ENCODE results near the gene SELENOP. TPM values are rescaled to one million over a fixed set of nuclear protein-coding genes. Genes with fewer than 3 reads are reported as not detected.
A peak's percentile ranks its signal among the peaks of the same experiment; 100 is the strongest.

Gene SELENOP
- total RNA-seq, 4 donors from 2014 or later: 119 to 284 (median 180) TPM

DNA sequence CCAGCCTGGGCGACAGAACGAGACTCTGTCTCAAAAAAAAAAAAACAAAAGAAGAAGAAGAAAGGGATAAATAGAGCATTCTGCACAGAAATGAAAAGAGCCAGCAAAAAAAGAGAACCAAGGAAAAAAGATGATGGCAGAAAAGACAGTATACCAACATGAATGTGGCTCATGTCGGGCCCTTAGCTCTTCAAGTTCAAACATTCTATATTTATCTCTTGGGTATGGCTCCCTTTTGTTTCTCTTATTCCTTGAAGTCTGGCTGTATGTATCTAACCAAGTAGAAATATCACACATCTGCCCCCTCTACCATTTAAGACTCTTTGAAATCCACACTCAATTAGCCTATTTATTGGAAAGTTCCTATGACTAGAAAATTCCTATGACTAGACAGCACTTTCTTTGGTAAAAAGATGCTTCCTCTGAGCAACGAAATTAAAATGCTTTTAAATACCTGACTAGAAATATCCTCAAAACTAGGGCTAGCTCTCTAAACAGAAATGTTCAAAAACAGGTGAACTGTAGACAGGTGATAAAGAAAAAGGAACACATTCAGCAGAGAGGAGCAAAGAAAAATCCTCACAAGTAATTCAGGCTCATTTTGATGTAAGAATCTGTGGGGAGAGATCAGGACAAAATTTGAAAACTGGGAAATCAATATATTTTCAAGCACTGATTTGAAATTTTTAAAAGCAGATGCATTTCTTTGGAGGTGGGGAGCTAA is 2.6 kb downstream of the SELENOP start:
- no peaks in the 10 kb centered on the region for H3K27me3 ChIP-seq
- peaks cover 0 to 38% (median 17%) of the 10 kb centered on the region in 4 donors for H3K36me3 ChIP-seq
- TF ChIP-seq, protein P1, sequence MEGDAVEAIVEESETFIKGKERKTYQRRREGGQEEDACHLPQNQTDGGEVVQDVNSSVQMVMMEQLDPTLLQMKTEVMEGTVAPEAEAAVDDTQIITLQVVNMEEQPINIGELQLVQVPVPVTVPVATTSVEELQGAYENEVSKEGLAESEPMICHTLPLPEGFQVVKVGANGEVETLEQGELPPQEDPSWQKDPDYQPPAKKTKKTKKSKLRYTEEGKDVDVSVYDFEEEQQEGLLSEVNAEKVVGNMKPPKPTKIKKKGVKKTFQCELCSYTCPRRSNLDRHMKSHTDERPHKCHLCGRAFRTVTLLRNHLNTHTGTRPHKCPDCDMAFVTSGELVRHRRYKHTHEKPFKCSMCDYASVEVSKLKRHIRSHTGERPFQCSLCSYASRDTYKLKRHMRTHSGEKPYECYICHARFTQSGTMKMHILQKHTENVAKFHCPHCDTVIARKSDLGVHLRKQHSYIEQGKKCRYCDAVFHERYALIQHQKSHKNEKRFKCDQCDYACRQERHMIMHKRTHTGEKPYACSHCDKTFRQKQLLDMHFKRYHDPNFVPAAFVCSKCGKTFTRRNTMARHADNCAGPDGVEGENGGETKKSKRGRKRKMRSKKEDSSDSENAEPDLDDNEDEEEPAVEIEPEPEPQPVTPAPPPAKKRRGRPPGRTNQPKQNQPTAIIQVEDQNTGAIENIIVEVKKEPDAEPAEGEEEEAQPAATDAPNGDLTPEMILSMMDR (IDR thresholded peaks at IDR 0.05): no peak
- TF ChIP-seq POLR2AphosphoS5 (IDR thresholded peaks at IDR 0.05) (no peak), EP300 (IDR thresholded peaks at IDR 0.05) (no peak), POLR2A (IDR thresholded peaks at IDR 0.05; ENCODE audit: low read depth) (no peak)
- intact Hi-C loops (cut with DNase I): no loop called here
- H3K27ac ChIP-seq (replicated peaks in 1 of 4): peak overlapping the region in 1 of 4 donors; percentile 26
- peaks cover 26 to 34% (median 28%) of the 10 kb centered on the region in 4 donors for H3K4me1 ChIP-seq
- no peak for DNase-seq (ENCODE audit: extremely low spot score)
- H3K4me3 ChIP-seq: peak overlapping the region; percentile 46 to 61 (median 54)
- H3K9me3 ChIP-seq: no peaks in the 10 kb centered on the region
- WGBS: 76% methylated on average over 4 of the region's 4 CpGs

DNA sequence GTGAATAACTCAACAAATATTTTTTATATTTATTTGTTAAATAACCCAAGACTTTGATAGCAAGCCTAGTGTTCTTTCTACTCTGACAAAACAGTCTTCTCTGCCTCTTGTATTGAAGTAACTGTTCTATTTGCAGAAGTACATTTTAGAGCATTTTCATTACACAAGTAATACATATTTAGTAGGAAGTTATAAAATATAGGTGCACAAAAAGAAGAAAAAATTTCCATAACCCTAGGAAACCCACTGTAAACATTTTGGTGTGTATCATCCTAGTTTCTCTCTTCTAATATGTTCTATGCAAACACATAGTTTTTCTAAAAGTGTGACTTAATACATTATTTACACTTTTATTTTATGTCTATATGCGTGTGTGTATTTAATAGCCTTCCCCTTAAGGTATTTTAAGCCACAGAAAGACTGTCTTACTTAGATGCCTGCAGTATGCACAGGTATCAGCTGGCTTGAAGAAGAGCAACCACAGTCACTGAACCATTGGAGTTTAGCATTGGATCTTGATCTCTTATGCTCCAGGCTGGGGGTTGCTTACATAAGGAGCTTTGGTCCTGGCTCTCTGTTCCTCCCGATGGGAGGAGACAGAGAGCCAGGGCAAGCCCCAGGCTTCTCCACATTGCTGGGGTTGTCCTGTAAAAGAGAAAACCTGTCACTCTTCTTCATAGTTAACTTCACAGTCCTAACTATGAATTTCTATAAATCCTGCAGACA is 3.8 kb downstream of the SELENOP start:
- Histone ChIP-seq H3K4me1 (peaks cover 26 to 31% (median 26%) of the 10 kb centered on the region in 4 donors), H3K9me3 (no peaks in the 10 kb centered on the region), H3K27ac (replicated peaks in 1 of 4) (peak overlapping the region in 1 of 4 donors; percentile 26), H3K36me3 (peaks cover 0 to 50% (median 23%) of the 10 kb centered on the region in 4 donors), H3K4me3 (peak overlapping the region; percentile 46 to 61 (median 54)), H3K27me3 (no peaks in the 10 kb centered on the region)
- no peak for DNase-seq (ENCODE audit: extremely low spot score)
- TF ChIP-seq POLR2AphosphoS5 (IDR thresholded peaks at IDR 0.05) (no peak), POLR2A (IDR thresholded peaks at IDR 0.05; ENCODE audit: low read depth) (no peak), EP300 (IDR thresholded peaks at IDR 0.05) (no peak)
- TF ChIP-seq, protein P1 (IDR thresholded peaks at IDR 0.05): no peak
- 73% methylated on average over 2 of the region's 2 CpGs for WGBS
- intact Hi-C loops (cut with DNase I): no loop called here

DNA sequence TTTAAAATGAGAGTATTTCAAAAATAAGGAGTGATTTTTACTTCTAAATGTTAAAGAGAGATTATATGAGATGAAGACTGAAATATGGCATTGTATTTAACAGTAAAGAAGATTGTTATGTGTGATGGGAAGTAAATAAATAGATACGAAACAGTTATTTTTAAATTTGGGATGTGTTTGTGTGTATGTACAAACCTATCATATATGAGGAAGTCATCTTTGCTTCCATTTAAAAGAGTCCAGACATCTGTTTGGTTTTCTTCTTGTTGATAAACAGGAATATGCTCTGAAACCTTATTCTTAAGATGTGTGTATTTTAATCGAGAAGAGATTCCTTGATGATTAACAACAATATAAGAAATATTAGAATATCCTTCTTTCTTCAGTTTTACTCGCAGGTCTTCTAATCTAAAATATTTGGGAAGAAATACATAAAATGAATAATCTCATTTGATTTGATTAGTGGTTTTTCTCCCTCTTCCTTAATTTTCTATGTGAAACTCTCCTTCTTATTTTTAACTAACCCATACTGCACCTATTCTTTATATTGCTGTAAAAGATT is 4.9 kb downstream of the SELENOP start:
- Histone ChIP-seq H3K4me3 (no peak overlapping the region), H3K9me3 (no peaks in the 10 kb centered on the region), H3K36me3 (peaks cover 0 to 61% (median 28%) of the 10 kb centered on the region in 4 donors), H3K4me1 (peaks cover 17 to 21% (median 20%) of the 10 kb centered on the region in 4 donors), H3K27ac (replicated peaks in 1 of 4) (no peak overlapping the region), H3K27me3 (no peaks in the 10 kb centered on the region)
- TF ChIP-seq POLR2A (IDR thresholded peaks at IDR 0.05; ENCODE audit: low read depth) (no peak), EP300 (IDR thresholded peaks at IDR 0.05) (no peak), POLR2AphosphoS5 (IDR thresholded peaks at IDR 0.05) (no peak)
- TF ChIP-seq, protein P1 (IDR thresholded peaks at IDR 0.05): no peak
- intact Hi-C loops (cut with DNase I): no loop called here
- DNase-seq (ENCODE audit: extremely low spot score): no peak
- WGBS: 82% methylated on average over 3 of the region's 3 CpGs

DNA sequence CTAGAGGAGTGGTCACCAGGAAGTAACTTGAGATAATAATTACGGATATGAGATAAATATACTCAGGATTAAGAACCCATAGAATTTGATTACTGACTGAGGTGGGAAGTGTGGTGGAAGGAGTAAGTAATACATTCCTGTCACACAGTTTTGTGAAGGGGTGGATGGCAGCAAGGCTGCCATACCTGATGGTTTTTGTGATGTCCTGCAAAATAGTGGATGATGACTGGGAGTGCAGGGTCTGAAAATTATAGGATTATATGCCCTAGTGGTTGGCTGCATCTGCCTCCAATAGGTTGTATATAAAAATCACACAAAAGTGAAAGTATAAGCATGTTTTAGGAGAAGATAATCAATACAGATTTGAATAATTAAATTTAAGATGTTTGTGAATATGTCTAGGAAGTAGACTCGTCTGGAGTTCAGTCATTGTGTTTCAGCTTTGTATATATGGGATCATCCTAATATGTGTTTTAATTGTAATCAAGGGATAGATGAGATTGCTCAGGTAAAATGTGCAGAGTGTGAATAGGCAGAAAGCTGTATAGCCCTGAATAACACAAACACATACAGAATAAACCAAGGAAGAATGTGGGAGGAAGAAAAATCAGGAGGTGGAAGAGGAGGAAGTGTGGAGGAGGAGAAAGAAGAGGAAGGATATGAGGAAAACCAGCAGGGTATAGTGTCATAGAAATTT is 5.5 kb downstream of the SELENOP start:
- Histone ChIP-seq H3K27me3 (no peaks in the 10 kb centered on the region), H3K9me3 (no peaks in the 10 kb centered on the region), H3K4me1 (peaks cover 17 to 21% (median 19%) of the 10 kb centered on the region in 4 donors), H3K36me3 (peaks cover 0 to 67% (median 32%) of the 10 kb centered on the region in 4 donors), H3K27ac (replicated peaks in 1 of 4) (no peak overlapping the region), H3K4me3 (no peak overlapping the region)
- no peak for DNase-seq (ENCODE audit: extremely low spot score)
- WGBS: 85% methylated on average over 2 of the region's 2 CpGs
- TF ChIP-seq POLR2AphosphoS5 (IDR thresholded peaks at IDR 0.05) (no peak), POLR2A (IDR thresholded peaks at IDR 0.05; ENCODE audit: low read depth) (no peak), EP300 (IDR thresholded peaks at IDR 0.05) (no peak)
- TF ChIP-seq, protein P1 (IDR thresholded peaks at IDR 0.05): no peak
- intact Hi-C loops (cut with DNase I): no loop called here

Measured in esophagus muscularis mucosa (tissue), 4 donors.